Measurements from ENCODE around the gene IFNA10. TPM values are rescaled to one million over a fixed set of nuclear protein-coding genes. Genes with fewer than 3 reads are reported as not detected.
"Not testable (repeated sequence)": the region's sequence is repeated elsewhere in the genome, so short reads cannot be mapped to it uniquely, and the experiment has no call there.

Gene IFNA10
- polyA plus RNA-seq: not detected
- long read RNA-seq, donor 1: 0 reads
- long read RNA-seq, donor 2: 0 reads
- long read RNA-seq, donor 3: 0 reads
- long read RNA-seq, donor 4: 0 reads
- long read RNA-seq, donor 5: 0 reads
- long read RNA-seq, donor 6: 0 reads
- long read RNA-seq, donor 7: 0 reads
- long read RNA-seq, donor 8: 0 reads
- long read RNA-seq, donor 9: 0 reads
- long read RNA-seq, donor 10: 0 reads

- H3K4me1 ChIP-seq (ENCODE audit: control insufficient read depth in 3 of 3, insufficient read depth in 2 of 3, low read depth in 1 of 3, low read length in 2 of 3); H3K36me3 ChIP-seq (ENCODE audit: control insufficient read depth in 3 of 3, insufficient read depth in 2 of 3, low read depth in 1 of 3, low read length in 3 of 3); H3K9me3 ChIP-seq (ENCODE audit: control insufficient read depth in 2 of 2, insufficient read depth in 1 of 2, low read depth in 1 of 2, low read length in 1 of 2); H3K27me3 ChIP-seq (ENCODE audit: control insufficient read depth in 3 of 3, insufficient read depth in 3 of 3, low read length in 3 of 3); H3K27ac ChIP-seq (ENCODE audit: low read depth in 1 of 3, low read length in 2 of 3); H3K4me3 ChIP-seq (ENCODE audit: low read depth in 1 of 3, low read length in 3 of 3); DNase-seq: not testable (repeated sequence)
- 72 to 88% (median 75%) methylated on average over 3 of the region's 3 CpGs for WGBS, 3 donors
- FAIRE-seq: peak; percentile 95
These were observed at the start of gene IFNA10 for GRCh38 chr9:21207043-21207442. TSS of gene IFNA10 (minus strand) at chr9:21207143. CDS start at chr9:21207097, 46 bp downstream.

GRCh38 chr9:21255538-21256212 is 48.7 kb upstream of the IFNA10 start:
- Histone ChIP-seq H3K4me1 (ENCODE audit: control insufficient read depth in 3 of 3, insufficient read depth in 2 of 3, low read depth in 1 of 3, low read length in 2 of 3) (no peaks in the 10 kb centered on the region), H3K27ac (ENCODE audit: low read depth in 1 of 3, low read length in 2 of 3) (no peak overlapping the region), H3K27me3 (ENCODE audit: control insufficient read depth in 3 of 3, insufficient read depth in 3 of 3, low read length in 3 of 3) (peaks cover 0 to 5% (median 0%) of the 10 kb centered on the region in 3 donors), H3K4me3 (ENCODE audit: low read depth in 1 of 3, low read length in 3 of 3) (no peak overlapping the region), H3K9me3 (ENCODE audit: control insufficient read depth in 2 of 2, insufficient read depth in 1 of 2, low read depth in 1 of 2, low read length in 1 of 2) (no peaks in the 10 kb centered on the region), H3K36me3 (ENCODE audit: control insufficient read depth in 3 of 3, insufficient read depth in 2 of 3, low read depth in 1 of 3, low read length in 3 of 3) (no peaks in the 10 kb centered on the region)
- WGBS, 3 donors: 75 to 81% (median 79%) methylated on average over 5 of the region's 5 CpGs
- FAIRE-seq (no peak), DNase-seq (no peak)

GRCh38 chr9:21252721-21253547 is 46.0 kb upstream of the IFNA10 start:
- FAIRE-seq (no peak), DNase-seq (peak in 1 of 2 donors; percentile 32)
- Histone ChIP-seq H3K4me3 (ENCODE audit: low read depth in 1 of 3, low read length in 3 of 3) (no peak overlapping the region), H3K27ac (ENCODE audit: low read depth in 1 of 3, low read length in 2 of 3) (no peak overlapping the region), H3K36me3 (ENCODE audit: control insufficient read depth in 3 of 3, insufficient read depth in 2 of 3, low read depth in 1 of 3, low read length in 3 of 3) (no peaks in the 10 kb centered on the region), H3K27me3 (ENCODE audit: control insufficient read depth in 3 of 3, insufficient read depth in 3 of 3, low read length in 3 of 3) (peaks cover 0 to 5% (median 0%) of the 10 kb centered on the region in 3 donors), H3K9me3 (ENCODE audit: control insufficient read depth in 2 of 2, insufficient read depth in 1 of 2, low read depth in 1 of 2, low read length in 1 of 2) (no peaks in the 10 kb centered on the region), H3K4me1 (ENCODE audit: control insufficient read depth in 3 of 3, insufficient read depth in 2 of 3, low read depth in 1 of 3, low read length in 2 of 3) (no peaks in the 10 kb centered on the region)
- WGBS, 3 donors: 0 to 6% (median 5%) methylated on average over 3 of the region's 3 CpGs

GRCh38 chr9:21251638-21252037 is 44.7 kb upstream of the IFNA10 start:
- Histone ChIP-seq H3K27me3 (ENCODE audit: control insufficient read depth in 3 of 3, insufficient read depth in 3 of 3, low read length in 3 of 3) (peaks cover 0 to 5% (median 0%) of the 10 kb centered on the region in 3 donors), H3K4me1 (ENCODE audit: control insufficient read depth in 3 of 3, insufficient read depth in 2 of 3, low read depth in 1 of 3, low read length in 2 of 3) (no peaks in the 10 kb centered on the region), H3K9me3 (ENCODE audit: control insufficient read depth in 2 of 2, insufficient read depth in 1 of 2, low read depth in 1 of 2, low read length in 1 of 2) (no peaks in the 10 kb centered on the region), H3K36me3 (ENCODE audit: control insufficient read depth in 3 of 3, insufficient read depth in 2 of 3, low read depth in 1 of 3, low read length in 3 of 3) (no peaks in the 10 kb centered on the region), H3K27ac (ENCODE audit: low read depth in 1 of 3, low read length in 2 of 3) (no peak overlapping the region), H3K4me3 (ENCODE audit: low read depth in 1 of 3, low read length in 3 of 3) (no peak overlapping the region)
- DNase-seq (no peak), FAIRE-seq (no peak)
- WGBS, 3 donors: 42 to 65% (median 49%) methylated on average over 4 of the region's 4 CpGs

GRCh38 chr9:21251190-21251589 is 44.2 kb upstream of the IFNA10 start:
- no peak for FAIRE-seq
- no peaks in the 10 kb centered on the region for H3K9me3 ChIP-seq (ENCODE audit: control insufficient read depth in 2 of 2, insufficient read depth in 1 of 2, low read depth in 1 of 2, low read length in 1 of 2)
- WGBS, 3 donors: 14 to 44% (median 21%) methylated on average over 1 of the region's 1 CpG
- no peak overlapping the region for H3K27ac ChIP-seq (ENCODE audit: low read depth in 1 of 3, low read length in 2 of 3)
- peaks cover 0 to 5% (median 0%) of the 10 kb centered on the region in 3 donors for H3K27me3 ChIP-seq (ENCODE audit: control insufficient read depth in 3 of 3, insufficient read depth in 3 of 3, low read length in 3 of 3)
- no peaks in the 10 kb centered on the region for H3K36me3 ChIP-seq (ENCODE audit: control insufficient read depth in 3 of 3, insufficient read depth in 2 of 3, low read depth in 1 of 3, low read length in 3 of 3)
- no peaks in the 10 kb centered on the region for H3K4me1 ChIP-seq (ENCODE audit: control insufficient read depth in 3 of 3, insufficient read depth in 2 of 3, low read depth in 1 of 3, low read length in 2 of 3)
- DNase-seq: no peak
- H3K4me3 ChIP-seq (ENCODE audit: low read depth in 1 of 3, low read length in 3 of 3): no peak overlapping the region

- Histone ChIP-seq H3K36me3 (ENCODE audit: control insufficient read depth in 3 of 3, insufficient read depth in 2 of 3, low read depth in 1 of 3, low read length in 3 of 3) (no peaks in the 10 kb centered on the region), H3K4me1 (ENCODE audit: control insufficient read depth in 3 of 3, insufficient read depth in 2 of 3, low read depth in 1 of 3, low read length in 2 of 3) (no peaks in the 10 kb centered on the region), H3K27ac (ENCODE audit: low read depth in 1 of 3, low read length in 2 of 3) (no peak overlapping the region), H3K27me3 (ENCODE audit: control insufficient read depth in 3 of 3, insufficient read depth in 3 of 3, low read length in 3 of 3) (no peaks in the 10 kb centered on the region), H3K4me3 (ENCODE audit: low read depth in 1 of 3, low read length in 3 of 3) (no peak overlapping the region), H3K9me3 (ENCODE audit: control insufficient read depth in 2 of 2, insufficient read depth in 1 of 2, low read depth in 1 of 2, low read length in 1 of 2) (no peaks in the 10 kb centered on the region)
- WGBS, 3 donors: 58 to 68% (median 63%) methylated on average over 2 of the region's 2 CpGs
- DNase-seq (no peak), FAIRE-seq (no peak)
These were observed 37.9 kb upstream of the IFNA10 start for GRCh38 chr9:21244836-21245235.

GRCh38 chr9:21239911-21240310 is 33.0 kb upstream of the IFNA10 start, which contains the start of gene IFNA14:
TSS of gene IFNA14 (minus strand) at chr9:21240005. CDS start at chr9:21239935, 70 bp downstream.
- H3K9me3 ChIP-seq (ENCODE audit: control insufficient read depth in 2 of 2, insufficient read depth in 1 of 2, low read depth in 1 of 2, low read length in 1 of 2): no peaks in the 10 kb centered on the region
- 62 to 74% (median 71%) methylated on average over 2 of the region's 2 CpGs for WGBS, 3 donors
- H3K4me3 ChIP-seq (ENCODE audit: low read depth in 1 of 3, low read length in 3 of 3): no peak within 1 kb of the TSS
- DNase-seq (no peak), FAIRE-seq (no peak)
- no peaks in the 10 kb centered on the region for H3K27me3 ChIP-seq (ENCODE audit: control insufficient read depth in 3 of 3, insufficient read depth in 3 of 3, low read length in 3 of 3)
- H3K4me1 ChIP-seq (ENCODE audit: control insufficient read depth in 3 of 3, insufficient read depth in 2 of 3, low read depth in 1 of 3, low read length in 2 of 3): no peaks in the 10 kb centered on the region
- H3K27ac ChIP-seq (ENCODE audit: low read depth in 1 of 3, low read length in 2 of 3): no peak within 1 kb of the TSS
- H3K36me3 ChIP-seq (ENCODE audit: control insufficient read depth in 3 of 3, insufficient read depth in 2 of 3, low read depth in 1 of 3, low read length in 3 of 3): no peaks in the 10 kb centered on the region

GRCh38 chr9:21236360-21236714 is 29.4 kb upstream of the IFNA10 start:
- not testable (repeated sequence) for H3K4me1 ChIP-seq (ENCODE audit: control insufficient read depth in 3 of 3, insufficient read depth in 2 of 3, low read depth in 1 of 3, low read length in 2 of 3); H3K36me3 ChIP-seq (ENCODE audit: control insufficient read depth in 3 of 3, insufficient read depth in 2 of 3, low read depth in 1 of 3, low read length in 3 of 3); H3K27me3 ChIP-seq (ENCODE audit: control insufficient read depth in 3 of 3, insufficient read depth in 3 of 3, low read length in 3 of 3); H3K4me3 ChIP-seq (ENCODE audit: low read depth in 1 of 3, low read length in 3 of 3); DNase-seq; H3K27ac ChIP-seq (ENCODE audit: low read depth in 1 of 3, low read length in 2 of 3); H3K9me3 ChIP-seq (ENCODE audit: control insufficient read depth in 2 of 2, insufficient read depth in 1 of 2, low read depth in 1 of 2, low read length in 1 of 2); FAIRE-seq
- 4 to 14% (median 14%) methylated on average over 1 of the region's 1 CpG for WGBS, 3 donors
